ENCODE results near the gene FSHR.

DNA sequence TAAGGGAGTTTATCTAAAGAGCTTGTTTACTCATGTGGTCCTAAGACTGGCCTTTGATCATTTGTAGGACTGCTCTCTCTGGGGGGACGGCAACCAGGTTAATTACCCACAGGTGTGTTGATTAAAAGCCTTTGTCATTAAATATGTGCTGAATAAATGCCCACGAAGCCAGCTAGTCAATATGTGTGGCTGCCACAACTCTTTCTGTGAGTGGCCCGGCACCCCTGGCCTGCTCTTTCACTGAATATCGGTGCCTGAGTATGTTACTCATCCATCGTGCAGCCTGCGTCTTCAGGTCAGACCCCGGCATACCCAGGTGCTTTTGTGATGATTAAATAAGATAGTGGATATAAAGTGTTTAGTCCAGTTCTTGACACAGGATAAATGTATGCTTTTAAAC lies 24.3 kb upstream of the FSHR start:
- TF ChIP-seq CTCF (IDR thresholded peaks at IDR 0.05) (no peak), EP300 (IDR thresholded peaks at IDR 0.05) (no peak)
